Body of pancreas (tissue), 4 donors: ENCODE data around the gene RNF125.
A peak's percentile ranks its signal among the peaks of the same experiment; 100 is the strongest.

Experiments used
- CTCF ChIP-seq, 7 experiments: fragments of 450-650 bp in 4 of 7; fragments of 200-600 bp in 3 of 7; sonication (generic) in 3 of 7; IDR thresholded peaks; one replicate each; pipeline ENCODE4 v1.5.1; 2016 to 2019; ENCODE audit warnings: antibody characterized with exemption in 7 of 7
- POLR2A ChIP-seq, 3 donors: fragments of 450-650 bp; IDR thresholded peaks; one replicate each; pipeline ENCODE4 v1.6.1; 2016; ENCODE audit warnings: antibody characterized with exemption in 3 of 3, mild to moderate bottlenecking in 2 of 3

- TF ChIP-seq CTCF (IDR thresholded peaks at IDR 0.05) (peak in 1 of 7 experiments; percentile 6), POLR2A (IDR thresholded peaks at IDR 0.05) (peak; percentile 73 to 91 (median 89))
These were observed 73.2 kb downstream of the RNF125 start, which contains the start of gene RNF138 for GRCh38 chr18:32091724-32092421.
